ENCODE data around the gene SPTBN4. TPM values are rescaled to one million over a fixed set of nuclear protein-coding genes. Genes with fewer than 3 reads are reported as not detected.

SPTBN4 gene
- total and polyA plus RNA-seq, 2 experiments from 2014 or later = 0.67 to 1.3 TPM

DNA sequence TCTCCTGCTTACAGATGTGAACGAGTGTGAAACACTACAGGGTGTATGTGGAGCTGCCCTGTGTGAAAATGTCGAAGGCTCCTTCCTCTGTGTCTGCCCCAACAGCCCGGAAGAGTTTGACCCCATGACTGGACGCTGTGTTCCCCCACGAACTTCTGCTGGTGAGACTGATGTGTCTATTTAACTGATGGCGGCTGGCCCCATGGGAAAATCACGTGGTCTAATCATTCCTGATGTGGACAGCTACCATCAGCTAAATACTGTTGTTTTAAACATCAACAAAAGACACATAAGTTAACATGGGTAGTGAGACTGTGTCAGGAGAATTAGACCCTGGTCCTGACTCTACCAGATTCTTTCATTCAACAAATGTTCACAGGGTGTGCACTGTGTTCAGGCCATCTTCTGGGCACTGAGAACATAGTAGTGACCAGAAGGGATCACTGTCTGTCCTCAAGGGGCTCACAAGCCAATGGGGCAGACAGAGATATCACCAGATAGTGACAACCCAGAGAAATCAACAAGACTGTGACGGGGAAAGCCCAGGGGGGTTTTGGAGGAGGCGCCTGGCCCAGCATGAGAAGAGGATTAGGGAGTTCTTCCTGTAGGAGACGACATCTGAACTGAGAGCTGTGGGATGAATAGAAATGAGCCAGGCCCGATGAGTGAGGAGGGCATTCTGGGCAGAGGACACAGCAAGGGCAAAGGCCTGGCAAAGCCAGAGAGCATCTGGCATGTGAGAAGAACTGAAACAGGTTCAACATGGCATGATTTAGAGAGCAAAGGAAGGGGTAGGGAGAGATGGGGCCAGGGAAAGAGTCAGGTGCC is 152.7 kb downstream of the SPTBN4 start:
- no peaks in the 10 kb centered on the region for H4K20me1 ChIP-seq (ENCODE audit: insufficient read depth, poor library complexity, severe bottlenecking)
- no peak overlapping the region for H3K4me3 ChIP-seq
- TF ChIP-seq, protein P1, sequence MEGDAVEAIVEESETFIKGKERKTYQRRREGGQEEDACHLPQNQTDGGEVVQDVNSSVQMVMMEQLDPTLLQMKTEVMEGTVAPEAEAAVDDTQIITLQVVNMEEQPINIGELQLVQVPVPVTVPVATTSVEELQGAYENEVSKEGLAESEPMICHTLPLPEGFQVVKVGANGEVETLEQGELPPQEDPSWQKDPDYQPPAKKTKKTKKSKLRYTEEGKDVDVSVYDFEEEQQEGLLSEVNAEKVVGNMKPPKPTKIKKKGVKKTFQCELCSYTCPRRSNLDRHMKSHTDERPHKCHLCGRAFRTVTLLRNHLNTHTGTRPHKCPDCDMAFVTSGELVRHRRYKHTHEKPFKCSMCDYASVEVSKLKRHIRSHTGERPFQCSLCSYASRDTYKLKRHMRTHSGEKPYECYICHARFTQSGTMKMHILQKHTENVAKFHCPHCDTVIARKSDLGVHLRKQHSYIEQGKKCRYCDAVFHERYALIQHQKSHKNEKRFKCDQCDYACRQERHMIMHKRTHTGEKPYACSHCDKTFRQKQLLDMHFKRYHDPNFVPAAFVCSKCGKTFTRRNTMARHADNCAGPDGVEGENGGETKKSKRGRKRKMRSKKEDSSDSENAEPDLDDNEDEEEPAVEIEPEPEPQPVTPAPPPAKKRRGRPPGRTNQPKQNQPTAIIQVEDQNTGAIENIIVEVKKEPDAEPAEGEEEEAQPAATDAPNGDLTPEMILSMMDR (IDR thresholded peaks at IDR 0.05; ENCODE audit: poor library complexity) = no peak
- no peak for TF ChIP-seq EZH2phosphoT487 (IDR thresholded peaks at IDR 0.05; ENCODE audit: low read depth, severe bottlenecking, unreplicated experiment)
- TF ChIP-seq EZH2 (IDR thresholded peaks at IDR 0.05; ENCODE audit: borderline replicate concordance) = no peak
- 84% methylated on average over 11 of the region's 11 CpGs for whole genome bisulfite sequencing (ENCODE audit: low lambda C conversion rate, missing lambda C conversion rate)
- H3K4me2 ChIP-seq = no peak overlapping the region
- H3K9me3 ChIP-seq (ENCODE audit: low read depth) = no peaks in the 10 kb centered on the region
- no peaks in the 10 kb centered on the region for H3K4me1 ChIP-seq (ENCODE audit: insufficient read depth)
- DNase-seq (ENCODE audit: low spot score) = no peak
- peaks cover 4% of the 10 kb centered on the region for H3K79me2 ChIP-seq
- no peaks in the 10 kb centered on the region for H3K9me2 ChIP-seq (replicated peaks; ENCODE audit: insufficient read depth)
- H2AFZ ChIP-seq = no peak overlapping the region
- no peaks in the 10 kb centered on the region for H3K36me3 ChIP-seq (replicated peaks; ENCODE audit: insufficient read depth, low read depth)
- no peak overlapping the region for H3K27ac ChIP-seq
- H3K27me3 ChIP-seq = no peaks in the 10 kb centered on the region

DNA sequence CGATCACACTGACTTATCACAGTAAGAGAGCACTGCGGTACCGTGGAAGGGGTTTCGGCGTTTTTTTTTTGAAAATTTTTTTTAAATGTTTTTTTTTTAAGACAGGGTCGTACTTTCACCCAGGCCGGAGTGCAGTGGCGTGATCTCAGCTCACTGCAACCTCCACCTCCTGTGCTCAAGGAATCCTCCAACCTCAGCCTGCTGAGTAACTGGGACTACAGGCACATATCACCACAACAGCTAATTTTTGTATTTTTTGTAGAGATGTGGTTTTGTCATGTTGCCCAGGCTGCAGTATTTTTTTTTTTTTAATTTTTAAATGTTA is 153.3 kb downstream of the SPTBN4 start:
- no peaks in the 10 kb centered on the region for H3K9me2 ChIP-seq (replicated peaks; ENCODE audit: insufficient read depth)
- no peak for DNase-seq (ENCODE audit: low spot score)
- no peak for TF ChIP-seq EZH2phosphoT487 (IDR thresholded peaks at IDR 0.05; ENCODE audit: low read depth, severe bottlenecking, unreplicated experiment)
- H3K27ac ChIP-seq = no peak overlapping the region
- H3K79me2 ChIP-seq = peaks cover 4% of the 10 kb centered on the region
- no peak overlapping the region for H3K4me3 ChIP-seq
- H3K9me3 ChIP-seq (ENCODE audit: low read depth) = no peaks in the 10 kb centered on the region
- H4K20me1 ChIP-seq (ENCODE audit: insufficient read depth, poor library complexity, severe bottlenecking) = no peaks in the 10 kb centered on the region
- H3K4me1 ChIP-seq (ENCODE audit: insufficient read depth) = no peaks in the 10 kb centered on the region
- 96% methylated on average over 8 of the region's 8 CpGs for WGBS (ENCODE audit: low lambda C conversion rate, missing lambda C conversion rate)
- no peaks in the 10 kb centered on the region for H3K36me3 ChIP-seq (replicated peaks; ENCODE audit: insufficient read depth, low read depth)
- no peaks in the 10 kb centered on the region for H3K27me3 ChIP-seq
- H2AFZ ChIP-seq = no peak overlapping the region
- no peak overlapping the region for H3K4me2 ChIP-seq

DNA sequence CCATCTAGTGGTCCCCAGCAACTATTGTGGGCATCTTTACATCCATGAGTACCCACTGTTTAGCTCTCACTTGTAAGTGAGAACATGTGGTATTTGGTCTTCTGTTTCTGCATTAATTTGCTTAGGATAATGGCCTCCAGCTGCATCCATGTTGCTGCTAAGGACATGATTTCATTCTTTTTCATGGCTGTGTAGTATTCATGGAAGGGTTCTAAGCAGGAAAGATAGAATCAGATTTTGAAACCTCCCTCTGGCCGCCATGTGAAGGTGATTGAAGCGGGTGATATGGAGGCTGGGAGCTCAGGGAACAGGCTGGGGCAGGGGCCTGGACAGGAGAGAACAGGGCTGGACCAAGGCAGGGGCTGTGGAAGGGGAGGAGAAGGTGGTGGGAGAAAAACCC is 154.5 kb downstream of the SPTBN4 start:
- H3K36me3 ChIP-seq (replicated peaks; ENCODE audit: insufficient read depth, low read depth) = no peaks in the 10 kb centered on the region

More for the DNA sequence above, 154.5 kb downstream of the SPTBN4 start:
- Histone ChIP-seq H3K27ac (no peak overlapping the region), H3K79me2 (no peaks in the 10 kb centered on the region), H3K4me1 (ENCODE audit: insufficient read depth) (no peaks in the 10 kb centered on the region), H4K20me1 (ENCODE audit: insufficient read depth, poor library complexity, severe bottlenecking) (no peaks in the 10 kb centered on the region), H3K4me2 (no peak overlapping the region), H3K4me3 (no peak overlapping the region), H3K9me3 (ENCODE audit: low read depth) (no peaks in the 10 kb centered on the region), H2AFZ (no peak overlapping the region), H3K27me3 (no peaks in the 10 kb centered on the region), H3K9me2 (replicated peaks; ENCODE audit: insufficient read depth) (no peaks in the 10 kb centered on the region)
- 84% methylated on average over 2 of the region's 2 CpGs for WGBS (ENCODE audit: low lambda C conversion rate, missing lambda C conversion rate)
- no peak for DNase-seq (ENCODE audit: low spot score)
- TF ChIP-seq, protein P1 (IDR thresholded peaks at IDR 0.05; ENCODE audit: poor library complexity) = no peak
- TF ChIP-seq EZH2phosphoT487 (IDR thresholded peaks at IDR 0.05; ENCODE audit: low read depth, severe bottlenecking, unreplicated experiment) = no peak
- TF ChIP-seq EZH2 (IDR thresholded peaks at IDR 0.05; ENCODE audit: borderline replicate concordance) = no peak
